DOHH2 (cell line): ENCODE data around the gene FAM229B.

Source experiments
- EZH2phosphoT487 ChIP-seq: fragments of 200-600 bp; sonication (generic); IDR thresholded peaks from 2 replicates; pipeline ENCODE4 v1.6.1; 2017; ENCODE audit warnings: borderline replicate concordance, mild to moderate bottlenecking, antibody characterized with exemption, low read length, moderate library complexity, mixed read lengths
- TF ChIP-seq, protein P1 (sequence below): fragments of 200-600 bp; sonication (generic); IDR thresholded peaks from one replicate; pipeline ENCODE4 v1.5.1; 2014; ENCODE audit warnings: antibody characterized with exemption, mild to moderate bottlenecking, low read depth, low read length; ENCODE audit not compliant: poor library complexity, severe bottlenecking

DNA sequence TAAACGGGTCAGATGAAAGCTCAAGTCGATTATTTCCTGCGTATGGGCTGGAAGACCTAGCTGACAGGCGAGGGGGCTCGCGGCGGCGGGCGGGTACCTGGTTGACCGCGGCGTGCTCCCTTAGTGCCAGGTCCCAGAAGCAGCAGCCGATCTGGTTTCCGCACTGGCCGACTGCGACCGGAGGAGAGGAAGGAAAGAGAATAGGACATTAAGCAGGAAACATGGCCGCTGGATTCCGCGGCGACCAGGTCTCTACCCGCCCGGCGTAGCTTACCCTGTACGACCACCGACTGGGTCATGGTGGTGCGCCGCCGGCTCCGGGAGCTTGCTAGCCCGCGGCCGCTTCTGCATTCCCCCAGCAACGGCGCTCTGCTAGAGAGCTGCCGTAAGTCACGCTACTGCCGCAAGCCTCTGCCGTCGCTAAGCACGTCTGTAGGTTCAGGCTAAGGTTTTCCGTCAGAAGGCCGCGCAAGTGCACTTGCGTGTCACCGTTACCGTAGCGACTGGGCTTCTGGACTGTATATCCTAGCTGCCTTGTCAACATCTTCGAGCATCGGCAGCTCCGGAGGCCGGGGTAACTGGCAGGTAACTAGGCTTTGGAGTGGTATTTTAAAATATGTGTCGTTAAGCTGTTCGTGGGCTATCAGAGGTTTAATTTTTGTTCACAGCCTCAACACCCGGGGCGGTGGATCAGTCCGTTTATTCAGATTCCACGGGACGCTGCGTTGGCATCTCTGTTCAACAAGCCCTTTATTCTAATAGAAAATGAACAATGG lies at the start of gene FAM229B, which contains the start of gene TUBE1:
- TF ChIP-seq, protein P1, sequence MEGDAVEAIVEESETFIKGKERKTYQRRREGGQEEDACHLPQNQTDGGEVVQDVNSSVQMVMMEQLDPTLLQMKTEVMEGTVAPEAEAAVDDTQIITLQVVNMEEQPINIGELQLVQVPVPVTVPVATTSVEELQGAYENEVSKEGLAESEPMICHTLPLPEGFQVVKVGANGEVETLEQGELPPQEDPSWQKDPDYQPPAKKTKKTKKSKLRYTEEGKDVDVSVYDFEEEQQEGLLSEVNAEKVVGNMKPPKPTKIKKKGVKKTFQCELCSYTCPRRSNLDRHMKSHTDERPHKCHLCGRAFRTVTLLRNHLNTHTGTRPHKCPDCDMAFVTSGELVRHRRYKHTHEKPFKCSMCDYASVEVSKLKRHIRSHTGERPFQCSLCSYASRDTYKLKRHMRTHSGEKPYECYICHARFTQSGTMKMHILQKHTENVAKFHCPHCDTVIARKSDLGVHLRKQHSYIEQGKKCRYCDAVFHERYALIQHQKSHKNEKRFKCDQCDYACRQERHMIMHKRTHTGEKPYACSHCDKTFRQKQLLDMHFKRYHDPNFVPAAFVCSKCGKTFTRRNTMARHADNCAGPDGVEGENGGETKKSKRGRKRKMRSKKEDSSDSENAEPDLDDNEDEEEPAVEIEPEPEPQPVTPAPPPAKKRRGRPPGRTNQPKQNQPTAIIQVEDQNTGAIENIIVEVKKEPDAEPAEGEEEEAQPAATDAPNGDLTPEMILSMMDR: no peak
- TF ChIP-seq EZH2phosphoT487: no peak
